Keratinocyte (primary cell): ENCODE data around the gene BRSK1. TPM values are rescaled to one million over a fixed set of nuclear protein-coding genes. Genes with fewer than 3 reads are reported as not detected.

ENCODE experiments used
- DNase-seq: peaks from one replicate; pipeline ENCODE4 v3.0.0-alpha.2; 2011; ENCODE audit warnings: low read depth, missing footprints, low spot score
- FAIRE-seq: peaks from 2 replicates; lab custom pipeline; 2011; peaks lifted over from hg19 to GRCh38; lab: Jason Lieb, UNC
- H2AFZ ChIP-seq: 2 replicates; pipeline ENCODE4 v1.6.0; 2012; ENCODE audit warnings: low read length, control low read depth, inconsistent platforms; ENCODE audit not compliant: control insufficient read depth
- H3K27ac ChIP-seq: 2 replicates; pipeline ENCODE4 v1.5.1; 2011; ENCODE audit warnings: low read length; ENCODE audit not compliant: control insufficient read depth, insufficient read depth
- H3K27me3 ChIP-seq: 3 replicates; pipeline ENCODE4 v1.6.0; 2011; ENCODE audit warnings: low read length; ENCODE audit not compliant: control insufficient read depth, insufficient read depth; ENCODE audit errors: extremely low read depth
- H3K36me3 ChIP-seq, 2 experiments: 2 replicates in 1 of 2; 3 replicates in 1 of 2; pipeline ENCODE4 v1.5.1; 2011; ENCODE audit warnings: low read length in 2 of 2, mild to moderate bottlenecking in 1 of 2; ENCODE audit not compliant: control insufficient read depth in 2 of 2, insufficient read depth in 2 of 2; ENCODE audit errors: extremely low read depth in 1 of 2
- H3K4me1 ChIP-seq: 3 replicates; pipeline ENCODE4 v1.5.1; 2011; ENCODE audit warnings: low read length; ENCODE audit not compliant: control insufficient read depth, insufficient read depth; ENCODE audit errors: extremely low read depth
- H3K4me2 ChIP-seq: 3 replicates; pipeline ENCODE4 v1.6.0; 2011; ENCODE audit warnings: low read depth, low read length; ENCODE audit not compliant: control insufficient read depth, insufficient read depth; ENCODE audit errors: extremely low read depth
- H3K4me3 ChIP-seq, 3 experiments: fragments of 200-600 bp in 1 of 3; sonication (generic) in 1 of 3; 2 replicates in 2 of 3; 3 replicates in 1 of 3; pipeline ENCODE4 v1.5.1; 2011 to 2016; ENCODE audit warnings: low read length in 3 of 3, mild to moderate bottlenecking in 3 of 3, control low read depth in 2 of 3, inconsistent platforms in 1 of 3, low read depth in 1 of 3, mixed read lengths in 1 of 3, mixed run types in 1 of 3, moderate library complexity in 1 of 3; ENCODE audit not compliant: control insufficient read depth in 2 of 3, insufficient read depth in 2 of 3; ENCODE audit errors: extremely low read depth in 1 of 3
- H3K79me2 ChIP-seq: 2 replicates; pipeline ENCODE4 v1.6.0; 2012; ENCODE audit warnings: low read length; ENCODE audit not compliant: control insufficient read depth, insufficient read depth
- H3K9ac ChIP-seq: 3 replicates; pipeline ENCODE4 v1.6.0; 2011; ENCODE audit warnings: low read length; ENCODE audit not compliant: control insufficient read depth, insufficient read depth; ENCODE audit errors: extremely low read depth
- H3K9me1 ChIP-seq: 3 replicates; pipeline ENCODE4 v1.6.0; 2011; ENCODE audit warnings: low read length; ENCODE audit not compliant: control insufficient read depth, insufficient read depth; ENCODE audit errors: extremely low read depth
- H3K9me3 ChIP-seq: 2 replicates; pipeline ENCODE4 v1.5.1; 2012; ENCODE audit warnings: low read depth, low read length; ENCODE audit not compliant: control insufficient read depth
- H4K20me1 ChIP-seq: 3 replicates; pipeline ENCODE4 v1.6.0; 2011; ENCODE audit warnings: low read length; ENCODE audit not compliant: control insufficient read depth, insufficient read depth; ENCODE audit errors: extremely low read depth
- EZH2 ChIP-seq: IDR thresholded peaks from one replicate; pipeline ENCODE4 v1.6.1; 2012; ENCODE audit warnings: inconsistent platforms, mild to moderate bottlenecking, low read length, moderate library complexity
- dilution Hi-C: fragments of 300-500 bp; cut with MboI; formaldehyde crosslinking; loops from one replicate; pipeline ENCODE4 v1.7.0; 2020; ENCODE audit warnings: low sequenced_read_pairs; ENCODE audit not compliant: extremely low pct_ligation_motif_present
- polyA plus RNA-seq, 5 experiments: library from polyadenylated mRNA; depleted of rRNA in 3 of 5; stranded (reverse) in 3 of 5; stranded (forward) in 1 of 5; unstranded in 1 of 5; fragments of >200 nt; gene quantifications; 1 replicate in 1 of 5; 2 replicates in 3 of 5; 3 replicates in 1 of 5; pipeline versions ENCODE4 v1.2.1 to v1.2.3, GENCODE V29; 2011 to 2012; ENCODE audit warnings: missing spikeins in 2 of 5, low read depth in 1 of 5, low replicate concordance in 1 of 5
- TF ChIP-seq, protein P1 (sequence below), 3 experiments: IDR thresholded peaks in 1 of 3; conservative IDR thresholded peaks in 1 of 3; optimal IDR thresholded peaks in 1 of 3; 2 replicates in 2 of 3; 3 replicates in 1 of 3; pipeline versions ENCODE3 to v1.5.1; 2011; ENCODE audit warnings: low read length in 3 of 3, mild to moderate bottlenecking in 3 of 3, moderate library complexity in 2 of 3, control low read depth in 1 of 3, inconsistent platforms in 1 of 3; ENCODE audit not compliant: insufficient read depth in 2 of 3; ENCODE audit errors: extremely low read depth in 1 of 3

The BRSK1 gene
- polyA plus RNA-seq, 1 donor (not counting 4 experiments of a cell fraction or from before 2014, with no cell fraction given), result 0.46 TPM

- Histone ChIP-seq H3K27ac (peak overlapping the region; percentile 62), H3K79me2 (peaks cover 70% of the 10 kb centered on the region), H3K9ac (peak overlapping the region; percentile 35), H3K27me3 (no peaks in the 10 kb centered on the region), H3K36me3 (peaks cover 19 to 23% of the 10 kb centered on the region in 2 experiments), H3K4me2 (no peak overlapping the region), H3K4me3 (no peak overlapping the region), H3K9me3 (no peaks in the 10 kb centered on the region), H3K9me1 (peaks cover 6% of the 10 kb centered on the region), H2AFZ (no peak overlapping the region), H3K4me1 (peaks cover 21% of the 10 kb centered on the region), H4K20me1 (peaks cover 35% of the 10 kb centered on the region)
- FAIRE-seq (no peak), DNase-seq (no peak)
- TF ChIP-seq EZH2, result no peak
- TF ChIP-seq, protein P1, sequence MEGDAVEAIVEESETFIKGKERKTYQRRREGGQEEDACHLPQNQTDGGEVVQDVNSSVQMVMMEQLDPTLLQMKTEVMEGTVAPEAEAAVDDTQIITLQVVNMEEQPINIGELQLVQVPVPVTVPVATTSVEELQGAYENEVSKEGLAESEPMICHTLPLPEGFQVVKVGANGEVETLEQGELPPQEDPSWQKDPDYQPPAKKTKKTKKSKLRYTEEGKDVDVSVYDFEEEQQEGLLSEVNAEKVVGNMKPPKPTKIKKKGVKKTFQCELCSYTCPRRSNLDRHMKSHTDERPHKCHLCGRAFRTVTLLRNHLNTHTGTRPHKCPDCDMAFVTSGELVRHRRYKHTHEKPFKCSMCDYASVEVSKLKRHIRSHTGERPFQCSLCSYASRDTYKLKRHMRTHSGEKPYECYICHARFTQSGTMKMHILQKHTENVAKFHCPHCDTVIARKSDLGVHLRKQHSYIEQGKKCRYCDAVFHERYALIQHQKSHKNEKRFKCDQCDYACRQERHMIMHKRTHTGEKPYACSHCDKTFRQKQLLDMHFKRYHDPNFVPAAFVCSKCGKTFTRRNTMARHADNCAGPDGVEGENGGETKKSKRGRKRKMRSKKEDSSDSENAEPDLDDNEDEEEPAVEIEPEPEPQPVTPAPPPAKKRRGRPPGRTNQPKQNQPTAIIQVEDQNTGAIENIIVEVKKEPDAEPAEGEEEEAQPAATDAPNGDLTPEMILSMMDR (optimal IDR thresholded peaks at IDR 0.05 in 1 of 3, IDR thresholded peaks at IDR 0.05 in 1 of 3, conservative IDR thresholded peaks at IDR 0.05 in 1 of 3; ENCODE audit: extremely low read depth in 1 of 3, insufficient read depth in 2 of 3, low read length in 3 of 3), result no peak
- dilution Hi-C loops, result no loop called here
These were observed 36.1 kb upstream of the BRSK1 start for GRCh38 chr19:55247621-55248099.

- Histone ChIP-seq H3K9ac (no peak overlapping the region), H3K36me3 (peaks cover 18 to 28% of the 10 kb centered on the region in 2 experiments), H3K79me2 (peaks cover 76% of the 10 kb centered on the region), H3K4me3 (no peak overlapping the region), H3K27ac (peak overlapping the region; percentile 62), H3K9me1 (peaks cover 6% of the 10 kb centered on the region), H3K27me3 (no peaks in the 10 kb centered on the region), H4K20me1 (peaks cover 40% of the 10 kb centered on the region), H3K4me1 (peaks cover 21% of the 10 kb centered on the region), H2AFZ (no peak overlapping the region), H3K4me2 (no peak overlapping the region), H3K9me3 (no peaks in the 10 kb centered on the region)
- dilution Hi-C loops, result no loop called here
- FAIRE-seq, result no peak
- no peak for DNase-seq
- TF ChIP-seq, protein P1 (optimal IDR thresholded peaks at IDR 0.05 in 1 of 3, IDR thresholded peaks at IDR 0.05 in 1 of 3, conservative IDR thresholded peaks at IDR 0.05 in 1 of 3; ENCODE audit: extremely low read depth in 1 of 3, insufficient read depth in 2 of 3, low read length in 3 of 3), result no peak
- TF ChIP-seq EZH2, result no peak
These were observed 35.6 kb upstream of the BRSK1 start for GRCh38 chr19:55248166-55248675.
